HCT116 (cell line): ENCODE measurements around the gene CPED1. TPM values are rescaled to one million over a fixed set of nuclear protein-coding genes. Genes with fewer than 3 reads are reported as not detected.

ENCODE experiments used
- ATAC-seq: fragments of 200-7000 bp; cut with Tn5 transposase; 2 replicates; pipeline ENCODE4 v1.9.1; 2020; ENCODE audit warnings: mild to moderate bottlenecking, moderate library complexity
- BruUV-seq: library from RNA; stranded (reverse); fragments of 400-500 nt; replicated peaks from 2 replicates; lab custom pipeline; 2021; lab: Mats Ljungman, UMichigan
- CTCF ChIA-PET: fragments of 300-600 bp; sonication (Branson Sonifier 250); formaldehyde crosslinking; loops from one replicate; lab custom pipeline; 2021; ENCODE audit warnings: antibody characterized with exemption; lab: Charles Lee
- POLR2A ChIA-PET: fragments of 300-600, 350-600 bp; sonication (Branson Sonifier 250); formaldehyde crosslinking; loops from one replicate; lab custom pipeline; 2021; ENCODE audit warnings: antibody characterized with exemption; lab: Charles Lee
- RAD21 ChIA-PET, 2 experiments: fragments of 300-600 bp; sonication (Branson Sonifier 250); formaldehyde crosslinking; loops; one replicate each; lab custom pipeline; 2023; ENCODE audit warnings: low total read pairs in 2 of 2; ENCODE audit not compliant: uncharacterized antibody in 2 of 2, unreplicated experiment in 2 of 2, low non-redundant PET in 1 of 2; lab: Charles Lee
- DNase-seq: peaks from one replicate; pipeline ENCODE4 v3.0.0-alpha.2; 2010; ENCODE audit warnings: low read depth, low spot score
- H2AFZ ChIP-seq: fragments of 200-600 bp; shearing (Covaris generic), sonication (generic); 2 replicates; pipeline ENCODE4 v1.6.1; 2017; ENCODE audit warnings: low read depth, mixed run types, mixed read lengths, antibody characterized with exemption, low read length; ENCODE audit not compliant: poor library complexity, severe bottlenecking
- H3K27ac ChIP-seq: 2 replicates; pipeline ENCODE4 v1.5.1; 2012; ENCODE audit warnings: low read depth, low read length
- H3K27me3 ChIP-seq: fragments of 200-600 bp; sonication (generic); 2 replicates; pipeline ENCODE4 v1.6.1; 2016; ENCODE audit warnings: mixed run types, low read length, mixed read lengths; ENCODE audit not compliant: insufficient read depth
- H3K36me3 ChIP-seq, 2 experiments: fragments of 200-500 bp in 1 of 2; fragments of 200-600 bp in 1 of 2; sonication (Bioruptor generic) in 1 of 2; sonication (generic) in 1 of 2; 2 replicates each; pipeline versions ENCODE4 v1.5.1 to v1.6.1; 2014 to 2016; ENCODE audit warnings: low read length in 2 of 2, inconsistent platforms in 1 of 2, mixed read lengths in 1 of 2, mixed run types in 1 of 2; ENCODE audit not compliant: insufficient read depth in 2 of 2, control insufficient read depth in 1 of 2
- H3K4me1 ChIP-seq, 2 experiments: fragments of 200-600 bp in 1 of 2; sonication (generic) in 1 of 2; 2 replicates each; pipeline versions ENCODE4 v1.5.1 to v1.6.1; 2012 to 2017; ENCODE audit warnings: low read length in 2 of 2, inconsistent platforms in 1 of 2, mild to moderate bottlenecking in 1 of 2, mixed read lengths in 1 of 2, mixed run types in 1 of 2, moderate library complexity in 1 of 2; ENCODE audit not compliant: insufficient read depth in 2 of 2, control insufficient read depth in 1 of 2
- H3K4me2 ChIP-seq: fragments of 200-600 bp; sonication (generic); 2 replicates; pipeline ENCODE4 v1.6.1; 2017; ENCODE audit warnings: mixed run types, low read length, mixed read lengths
- H3K4me3 ChIP-seq, 2 experiments: fragments of 200-600 bp in 1 of 2; sonication (generic) in 1 of 2; replicated peaks in 1 of 2; 2 replicates each; pipeline ENCODE4 v1.5.1; 2011 to 2016; ENCODE audit warnings: low read length in 2 of 2, control low read depth in 1 of 2, low read depth in 1 of 2, mild to moderate bottlenecking in 1 of 2, mixed read lengths in 1 of 2, mixed run types in 1 of 2
- H3K79me2 ChIP-seq: fragments of 200-600 bp; sonication (generic); 2 replicates; pipeline ENCODE4 v1.6.1; 2017; ENCODE audit warnings: mild to moderate bottlenecking, mixed run types, low read length, moderate library complexity, mixed read lengths; ENCODE audit not compliant: insufficient read depth
- H3K9ac ChIP-seq: fragments of 200-600 bp; sonication (generic); 2 replicates; pipeline ENCODE4 v1.6.1; 2016; ENCODE audit warnings: low read length, mixed read lengths
- H3K9me2 ChIP-seq: fragments of 200-600 bp; sonication (generic), shearing (Covaris generic); 2 replicates; pipeline ENCODE4 v1.6.1; 2017; ENCODE audit warnings: mixed run types, mild to moderate bottlenecking, moderate library complexity; ENCODE audit not compliant: insufficient read depth
- H3K9me3 ChIP-seq, 2 experiments: fragments of 200-500 bp in 1 of 2; fragments of 200-600 bp in 1 of 2; sonication (Bioruptor generic) in 1 of 2; sonication (generic) in 1 of 2; 2 replicates each; pipeline ENCODE4 v1.6.1; 2014 to 2017; ENCODE audit warnings: low read length in 2 of 2, mixed read lengths in 2 of 2, inconsistent platforms in 1 of 2, low read depth in 1 of 2, mild to moderate bottlenecking in 1 of 2, mixed run types in 1 of 2, moderate library complexity in 1 of 2; ENCODE audit not compliant: control insufficient read depth in 1 of 2, insufficient read depth in 1 of 2
- H4K20me1 ChIP-seq: fragments of 200-600 bp; sonication (generic), shearing (Covaris generic); 2 replicates; pipeline ENCODE4 v1.6.1; 2017; ENCODE audit warnings: mixed run types, mild to moderate bottlenecking, moderate library complexity; ENCODE audit not compliant: insufficient read depth
- CBX3 ChIP-seq: IDR thresholded peaks from 2 replicates; pipeline ENCODE4 v1.6.1; 2012; ENCODE audit warnings: low read depth
- EGR1 ChIP-seq: IDR thresholded peaks from 2 replicates; pipeline ENCODE4 v1.6.1; 2012; ENCODE audit warnings: low read depth
- FOSL1 ChIP-seq: IDR thresholded peaks from 2 replicates; pipeline ENCODE4 v1.6.1; 2012; ENCODE audit warnings: low read depth
- JUND ChIP-seq: IDR thresholded peaks from 2 replicates; pipeline ENCODE4 v1.6.1; 2012
- MAX ChIP-seq: IDR thresholded peaks from 2 replicates; pipeline ENCODE4 v1.6.1; 2012
- RAD21 ChIP-seq: IDR thresholded peaks from 2 replicates; pipeline ENCODE4 v1.6.1; 2012; ENCODE audit warnings: low read depth, mild to moderate bottlenecking
- SIN3A ChIP-seq: IDR thresholded peaks from 2 replicates; pipeline ENCODE4 v1.6.1; 2012; ENCODE audit warnings: low read depth
- SP1 ChIP-seq: IDR thresholded peaks from 2 replicates; pipeline ENCODE4 v1.6.1; 2012; ENCODE audit warnings: low read depth
- intact Hi-C: fragments of 100-400 bp; cut with micrococcal nuclease; formaldehyde crosslinking; loops from 2 replicates; pipeline ENCODE4 v1.10.0; 2022
- total RNA-seq: library from RNA; stranded (reverse); gene quantifications from one replicate; pipeline ENCODE4 v1.2.1, GENCODE V29; 2021; ENCODE audit not compliant: unreplicated experiment

The CPED1 gene
- total RNA-seq, 1 experiment from 2014 or later, result 1.2 TPM

GRCh38 chr7:121313220-121313792 lies 324.8 kb downstream of the CPED1 start:
- peak; percentile 78 for ATAC-seq
- peak overlapping the region; percentile 51 for H3K9ac ChIP-seq
- no peaks in the 10 kb centered on the region for H3K27me3 ChIP-seq
- H3K9me2 ChIP-seq, result no peaks in the 10 kb centered on the region
- no peaks in the 10 kb centered on the region for H4K20me1 ChIP-seq
- BruUV-seq, result TSS peak; percentile 51
- peak overlapping the region; percentile 88 for H3K27ac ChIP-seq
- peaks cover 0 to 21% of the 10 kb centered on the region in 2 experiments; a peak in 2 of 4 replicates for H3K36me3 ChIP-seq
- TF ChIP-seq SIN3A, result peak; percentile 52; the same call in 1 of the 2 replicates
- TF ChIP-seq FOSL1, result peak; percentile 73; the same call in 1 of the 2 replicates
- no peak; the same call in 1 of the 2 replicates for TF ChIP-seq RAD21
- TF ChIP-seq CBX3, result peak; percentile 59; the same call in 1 of the 2 replicates
- peak; percentile 37; the same call in 1 of the 2 replicates for TF ChIP-seq MAX
- peak; percentile 53 for TF ChIP-seq JUND
- no peak for TF ChIP-seq EGR1
- peak; percentile 57 for TF ChIP-seq SP1
- TF ChIP-seq, all 23 proteins: peak for 6
- H3K4me1 ChIP-seq, result peaks cover 27 to 35% of the 10 kb centered on the region in 2 experiments
- H3K4me2 ChIP-seq, result peak overlapping the region; percentile 65
- intact Hi-C loops, result loop anchor here (5.0 kb wide), 1 partner anchor 219 kb away; no protein-coding TSS in a partner anchor
- no peak for DNase-seq
- H3K79me2 ChIP-seq, result no peaks in the 10 kb centered on the region
- RAD21 ChIA-PET, result no interaction called here
- peaks cover 0 to 9% of the 10 kb centered on the region in 2 experiments; a peak in 1 of 4 replicates for H3K9me3 ChIP-seq
- H2AFZ ChIP-seq, result no peak overlapping the region
- H3K4me3 ChIP-seq, result peak overlapping the region; percentile 18 to 36
- CTCF ChIA-PET, result interaction anchor here (1.1 kb wide), 1 partner anchor 150 kb away, joined by 3 read pairs; no protein-coding TSS in a partner anchor
- POLR2A ChIA-PET, result interaction anchor here (2.2 kb wide), 1 partner anchor 9 kb away, joined by 5 read pairs; no protein-coding TSS in a partner anchor
